Coronary artery (tissue), 2 donors: Measurements from ENCODE around the gene IL6R.
"Not testable (repeated sequence)": the region's sequence is repeated elsewhere in the genome, so short reads cannot be mapped to it uniquely, and the experiment has no call there.

Source experiments
- DNase-seq: peaks from one replicate; pipeline ENCODE4 v3.0.0-alpha.2; 2017; ENCODE audit warnings: low spot score
- H3K27ac ChIP-seq, 2 donors: fragments of 200-600 bp; sonication (generic); one replicate each; pipeline ENCODE4 v1.5.1; 2016 to 2019
- H3K4me3 ChIP-seq: fragments of 200-600 bp; sonication (generic); 2 replicates; pipeline ENCODE4 v1.5.1; 2016; ENCODE audit warnings: mild to moderate bottlenecking, moderate library complexity
- TF ChIP-seq, protein P1 (sequence below): fragments of 200-600 bp; sonication (generic); IDR thresholded peaks from one replicate; pipeline ENCODE4 v1.5.1; 2019; ENCODE audit warnings: antibody characterized with exemption

IL6R gene

DNA sequence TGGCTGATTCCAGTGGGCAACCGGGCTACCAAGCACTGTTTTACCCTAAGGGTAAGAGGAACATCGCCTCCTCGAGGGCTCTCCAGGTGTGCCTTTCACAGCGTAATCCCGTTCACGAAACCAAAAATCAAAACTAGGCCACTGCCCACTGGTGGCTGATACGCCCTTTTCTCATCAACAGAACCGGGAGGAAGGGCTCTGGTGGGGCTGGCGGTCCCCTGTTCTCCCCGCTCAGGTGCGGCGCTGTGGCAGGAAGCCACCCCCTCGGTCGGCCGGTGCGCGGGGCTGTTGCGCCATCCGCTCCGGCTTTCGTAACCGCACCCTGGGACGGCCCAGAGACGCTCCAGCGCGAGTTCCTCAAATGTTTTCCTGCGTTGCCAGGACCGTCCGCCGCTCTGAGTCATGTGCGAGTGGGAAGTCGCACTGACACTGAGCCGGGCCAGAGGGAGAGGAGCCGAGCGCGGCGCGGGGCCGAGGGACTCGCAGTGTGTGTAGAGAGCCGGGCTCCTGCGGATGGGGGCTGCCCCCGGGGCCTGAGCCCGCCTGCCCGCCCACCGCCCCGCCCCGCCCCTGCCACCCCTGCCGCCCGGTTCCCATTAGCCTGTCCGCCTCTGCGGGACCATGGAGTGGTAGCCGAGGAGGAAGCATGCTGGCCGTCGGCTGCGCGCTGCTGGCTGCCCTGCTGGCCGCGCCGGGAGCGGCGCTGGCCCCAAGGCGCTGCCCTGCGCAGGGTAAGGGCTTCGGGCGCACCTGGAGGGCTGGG is at the start of gene IL6R:
Gene IL6R (plus strand): TSS at position 360 of the 763 bp plus-strand sequence. CDS start 287 bp downstream, at position 647.
- Histone ChIP-seq H3K4me3 (peak within 1 kb of the TSS; percentile 84), H3K27ac (peak within 1 kb of the TSS; percentile 97 to 98)
- peak; percentile 98 for DNase-seq
- TF ChIP-seq, protein P1, sequence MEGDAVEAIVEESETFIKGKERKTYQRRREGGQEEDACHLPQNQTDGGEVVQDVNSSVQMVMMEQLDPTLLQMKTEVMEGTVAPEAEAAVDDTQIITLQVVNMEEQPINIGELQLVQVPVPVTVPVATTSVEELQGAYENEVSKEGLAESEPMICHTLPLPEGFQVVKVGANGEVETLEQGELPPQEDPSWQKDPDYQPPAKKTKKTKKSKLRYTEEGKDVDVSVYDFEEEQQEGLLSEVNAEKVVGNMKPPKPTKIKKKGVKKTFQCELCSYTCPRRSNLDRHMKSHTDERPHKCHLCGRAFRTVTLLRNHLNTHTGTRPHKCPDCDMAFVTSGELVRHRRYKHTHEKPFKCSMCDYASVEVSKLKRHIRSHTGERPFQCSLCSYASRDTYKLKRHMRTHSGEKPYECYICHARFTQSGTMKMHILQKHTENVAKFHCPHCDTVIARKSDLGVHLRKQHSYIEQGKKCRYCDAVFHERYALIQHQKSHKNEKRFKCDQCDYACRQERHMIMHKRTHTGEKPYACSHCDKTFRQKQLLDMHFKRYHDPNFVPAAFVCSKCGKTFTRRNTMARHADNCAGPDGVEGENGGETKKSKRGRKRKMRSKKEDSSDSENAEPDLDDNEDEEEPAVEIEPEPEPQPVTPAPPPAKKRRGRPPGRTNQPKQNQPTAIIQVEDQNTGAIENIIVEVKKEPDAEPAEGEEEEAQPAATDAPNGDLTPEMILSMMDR: peak; percentile 22

DNA sequence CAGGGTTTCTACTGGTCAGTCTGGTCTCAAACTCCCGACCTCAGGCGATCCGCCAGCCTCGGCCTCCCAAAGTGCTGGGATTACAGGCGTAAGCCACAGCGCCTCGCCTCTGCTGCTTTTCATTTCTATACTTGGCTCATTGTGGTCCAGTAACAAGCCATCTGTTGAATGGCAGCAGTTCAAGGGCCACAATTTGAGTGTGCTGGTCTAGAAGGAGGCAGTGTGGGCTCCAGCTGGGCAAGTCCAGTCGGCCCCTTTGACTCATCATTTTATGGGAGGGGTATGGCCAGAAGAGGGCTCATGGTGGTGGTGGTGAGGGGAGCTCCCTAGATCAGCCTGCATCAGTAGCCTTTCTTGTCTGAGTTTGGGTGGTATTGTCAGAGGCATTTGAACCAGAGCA is 46.6 kb upstream of the IL6R start:
- Histone ChIP-seq H3K27ac (no peak overlapping the region), H3K4me3 (no peak overlapping the region)
- TF ChIP-seq, protein P1: no peak
- DNase-seq: no peak

DNA sequence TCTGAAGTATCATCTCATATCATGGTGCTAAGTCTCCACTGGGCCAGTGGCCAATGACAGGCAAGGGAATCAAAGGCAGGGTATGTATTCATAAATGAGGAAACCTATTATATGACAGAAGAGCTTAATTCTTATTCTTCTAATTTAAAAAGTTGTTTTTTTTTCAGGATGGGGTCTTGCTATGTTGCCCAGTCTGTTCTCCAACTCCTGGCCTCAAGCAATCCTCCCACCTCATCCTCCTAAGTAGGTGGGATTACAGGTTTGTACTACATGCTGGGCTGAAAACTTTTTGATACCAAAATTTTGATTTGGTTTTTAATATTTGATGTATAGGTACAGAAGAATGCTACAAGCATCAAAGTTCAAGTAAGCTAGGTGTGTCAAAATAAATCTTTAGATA is 44.9 kb upstream of the IL6R start:
- TF ChIP-seq, protein P1: no peak
- H3K4me3 ChIP-seq: no peak overlapping the region
- DNase-seq: no peak
- H3K27ac ChIP-seq: no peak overlapping the region

GRCh38 chr1:154360881-154361280 is 44.3 kb upstream of the IL6R start:
- DNase-seq, H3K4me3 ChIP-seq, H3K27ac ChIP-seq: not testable (repeated sequence)

- no peak for DNase-seq
- TF ChIP-seq, protein P1: no peak
- no peak overlapping the region for H3K4me3 ChIP-seq
- H3K27ac ChIP-seq: no peak overlapping the region
These were observed 43.8 kb upstream of the IL6R start for GRCh38 chr1:154361357-154361756.

- no peak for DNase-seq
- TF ChIP-seq, protein P1: no peak
- Histone ChIP-seq H3K4me3 (no peak overlapping the region), H3K27ac (no peak overlapping the region)
These were observed 33.7 kb upstream of the IL6R start for GRCh38 chr1:154371436-154371835.

DNA sequence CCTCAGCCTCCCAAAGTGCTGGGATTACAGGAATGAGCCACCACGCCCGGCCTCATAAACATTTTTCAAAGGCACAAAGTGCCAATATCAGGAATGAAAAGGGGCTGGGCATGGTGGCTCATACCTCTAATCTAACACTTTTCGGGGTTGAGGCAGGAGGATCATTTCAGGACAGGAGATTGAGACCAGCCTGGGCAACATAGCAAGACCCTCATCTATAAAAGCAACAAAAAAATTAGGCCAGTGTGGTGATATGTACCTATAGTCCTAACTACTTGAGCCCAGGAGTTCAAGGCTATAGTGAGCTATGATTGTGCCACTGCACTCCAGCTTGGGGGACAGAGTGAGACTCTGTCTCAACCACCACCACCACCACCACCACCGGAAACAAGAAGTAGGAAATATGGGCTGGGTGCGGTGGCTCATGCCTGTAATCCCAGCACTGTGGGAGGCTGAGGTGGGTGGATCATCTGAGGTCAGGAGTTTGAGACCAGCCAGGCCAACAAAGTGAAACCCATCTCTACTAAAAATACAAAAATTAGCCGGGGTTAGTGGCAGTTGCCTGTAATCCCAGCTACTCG is 31.3 kb upstream of the IL6R start:
- H3K4me3 ChIP-seq, DNase-seq, H3K27ac ChIP-seq: not testable (repeated sequence)

GRCh38 chr1:154379301-154379700 is 25.8 kb upstream of the IL6R start:
- no peak overlapping the region for H3K27ac ChIP-seq
- no peak overlapping the region for H3K4me3 ChIP-seq
- TF ChIP-seq, protein P1: no peak
- DNase-seq: no peak
